Breast epithelium (tissue), 3 donors: ENCODE measurements around the gene SOX18.

Experiments
- CTCF ChIP-seq, 3 donors: fragments of 450-650 bp; IDR thresholded peaks; one replicate each; pipeline ENCODE4 v1.5.1; 2016 to 2017; ENCODE audit warnings: antibody characterized with exemption in 3 of 3, mild to moderate bottlenecking in 3 of 3, moderate library complexity in 3 of 3
- POLR2A ChIP-seq: fragments of 450-650 bp; IDR thresholded peaks from one replicate; pipeline ENCODE4 v1.6.1; 2016; ENCODE audit warnings: antibody characterized with exemption, mild to moderate bottlenecking, moderate library complexity

- TF ChIP-seq POLR2A (no peak), CTCF (IDR thresholded peaks at IDR 0.05) (no peak)
Observed at GRCh38 chr20:64058536-64058935, 9.1 kb upstream of the SOX18 start.
